Measurements from ENCODE around the gene JAZF1. TPM values are rescaled to one million over a fixed set of nuclear protein-coding genes. Genes with fewer than 3 reads are reported as not detected.

JAZF1 gene
- total and polyA plus RNA-seq, 10 of the 15 experiments (the other 5 are each of a cell fraction or from before 2014, with no cell fraction given) = 0.04 to 0.82 (median 0.15) TPM; not detected in 3

DNA sequence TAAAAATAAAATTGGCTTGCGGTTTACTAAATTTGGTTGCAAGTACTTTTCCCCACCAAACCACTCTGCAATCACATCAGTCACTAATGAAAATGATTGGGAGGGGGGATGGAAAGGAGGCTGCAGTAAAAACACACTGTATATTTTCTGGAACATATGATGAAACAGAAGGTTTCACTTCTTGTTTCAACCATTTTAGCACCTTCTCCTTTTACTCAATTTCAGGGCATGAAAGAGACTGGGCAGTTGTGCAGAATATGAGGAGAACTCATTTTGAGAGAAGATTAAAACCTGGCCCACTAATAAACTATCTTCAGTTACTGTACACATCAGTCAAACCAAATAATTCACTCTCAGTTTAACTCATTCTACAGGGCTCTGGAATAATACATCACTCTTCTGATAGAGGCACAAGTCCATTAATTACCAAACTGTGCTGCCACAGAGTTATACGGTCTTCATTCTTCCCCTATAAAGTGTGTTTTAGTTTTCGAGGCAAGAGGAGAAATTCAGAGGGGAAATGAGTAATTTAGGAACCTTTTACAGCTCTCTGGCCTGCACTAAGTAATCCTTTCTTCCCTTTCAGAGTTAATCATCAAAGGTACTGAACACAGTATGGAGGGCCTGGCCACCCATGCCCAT lies 25.5 kb downstream of the JAZF1 start:
- ChIA-PET RAD21 (ENCODE audit: unreplicated experiment) (no interaction called here), POLR2A (interaction anchor here (0.6 kb wide), 1 partner anchor 8 kb away, joined by 3 read pairs; no protein-coding TSS in a partner anchor), SMC1A (ENCODE audit: uncharacterized antibody, unreplicated experiment) (no interaction called here), CTCF (no interaction called here)
- ATAC-seq (peak; percentile 88), DNase-seq (ENCODE audit: low read depth, low spot score) (peak; percentile 78), FAIRE-seq (peak; percentile 90)
- peaks cover 0 to 2% of the 10 kb centered on the region in 2 experiments; a peak in 1 of 4 replicates for H3K27me3 ChIP-seq (replicated peaks in 1 of 2; ENCODE audit: control insufficient read depth in 2 of 2, insufficient read depth in 2 of 2, low read length in 1 of 2)
- no peak overlapping the region for H3K27ac ChIP-seq (ENCODE audit: control insufficient read depth, insufficient read depth)
- WGBS (ENCODE audit: insufficient coverage, insufficient replicate concordance, low lambda C conversion rate, missing lambda C conversion rate) = 0% methylated on average over 3 of the region's 3 CpGs
- H3K36me3 ChIP-seq (ENCODE audit: control insufficient read depth in 2 of 2, insufficient read depth in 2 of 2, low read length in 1 of 2) = no peaks in the 10 kb centered on the region
- in situ Hi-C loops (cut with MboI) (no loop called here), intact Hi-C loops (cut with micrococcal nuclease; ENCODE audit: unreplicated experiment) (no loop called here)
- no peak overlapping the region for H3K4me3 ChIP-seq
- no peaks in the 10 kb centered on the region for H3K79me2 ChIP-seq (ENCODE audit: control insufficient read depth, insufficient read depth, low read length)
- H3K4me1 ChIP-seq (ENCODE audit: control insufficient read depth, insufficient read depth, low read length) = peaks cover 22% of the 10 kb centered on the region
- no peak overlapping the region for H3K4me2 ChIP-seq (ENCODE audit: control insufficient read depth, insufficient read depth)
- BruUV-seq (replicated peaks) = no TSS peak
- H4K20me1 ChIP-seq (ENCODE audit: control insufficient read depth, insufficient read depth) = no peaks in the 10 kb centered on the region
- H3K9ac ChIP-seq (ENCODE audit: control insufficient read depth, insufficient read depth, low read length) = no peak overlapping the region
- no peak overlapping the region for H2AFZ ChIP-seq (ENCODE audit: control insufficient read depth, low read depth, low read length)
- H3K9me3 ChIP-seq (replicated peaks; ENCODE audit: control insufficient read depth, insufficient read depth, low read length) = no peaks in the 10 kb centered on the region; the same call in 2 of the 3 replicates
- TF ChIP-seq, protein P1, sequence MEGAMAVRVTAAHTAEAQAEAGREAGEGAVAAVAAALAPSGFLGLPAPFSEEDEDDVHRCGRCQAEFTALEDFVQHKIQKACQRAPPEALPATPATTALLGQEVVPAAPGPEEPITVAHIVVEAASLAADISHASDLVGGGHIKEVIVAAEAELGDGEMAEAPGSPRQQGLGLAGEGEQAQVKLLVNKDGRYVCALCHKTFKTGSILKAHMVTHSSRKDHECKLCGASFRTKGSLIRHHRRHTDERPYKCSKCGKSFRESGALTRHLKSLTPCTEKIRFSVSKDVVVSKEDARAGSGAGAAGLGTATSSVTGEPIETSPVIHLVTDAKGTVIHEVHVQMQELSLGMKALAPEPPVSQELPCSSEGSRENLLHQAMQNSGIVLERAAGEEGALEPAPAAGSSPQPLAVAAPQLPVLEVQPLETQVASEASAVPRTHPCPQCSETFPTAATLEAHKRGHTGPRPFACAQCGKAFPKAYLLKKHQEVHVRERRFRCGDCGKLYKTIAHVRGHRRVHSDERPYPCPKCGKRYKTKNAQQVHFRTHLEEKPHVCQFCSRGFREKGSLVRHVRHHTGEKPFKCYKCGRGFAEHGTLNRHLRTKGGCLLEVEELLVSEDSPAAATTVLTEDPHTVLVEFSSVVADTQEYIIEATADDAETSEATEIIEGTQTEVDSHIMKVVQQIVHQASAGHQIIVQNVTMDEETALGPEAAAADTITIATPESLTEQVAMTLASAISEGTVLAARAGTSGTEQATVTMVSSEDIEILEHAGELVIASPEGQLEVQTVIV (IDR thresholded peaks at IDR 0.05; ENCODE audit: borderline replicate concordance, partially characterized antibody) = no peak
- TF ChIP-seq RFX5 (IDR thresholded peaks at IDR 0.05; ENCODE audit: low read depth, low read length) (no peak), ZNF217 (IDR thresholded peaks at IDR 0.05) (peak; percentile 98; the same call in 1 of the 2 replicates), ZNF622 (IDR thresholded peaks at IDR 0.05) (no peak), ASH2L (IDR thresholded peaks at IDR 0.05; ENCODE audit: borderline replicate concordance, low read depth) (no peak), CHD1 (IDR thresholded peaks at IDR 0.05; ENCODE audit: low read depth, low read length) (no peak), RCOR1 (conservative IDR thresholded peaks at IDR 0.05; ENCODE audit: low read depth, low read length) (no peak), STAT1 (conservative IDR thresholded peaks at IDR 0.05) (no peak), TCF7 (IDR thresholded peaks at IDR 0.05; ENCODE audit: borderline replicate concordance) (peak; percentile 99), CREM (IDR thresholded peaks at IDR 0.05; ENCODE audit: low read depth) (peak; percentile 80), FOS (IDR thresholded peaks at IDR 0.05; ENCODE audit: borderline replicate concordance, extremely low read depth, insufficient read length) (no peak), NFYB (IDR thresholded peaks at IDR 0.05; ENCODE audit: insufficient read depth, low read depth, low read length) (no peak), YY1 (IDR thresholded peaks at IDR 0.05; ENCODE audit: low read depth, low read length) (no peak)
- TF ChIP-seq, protein P2, sequence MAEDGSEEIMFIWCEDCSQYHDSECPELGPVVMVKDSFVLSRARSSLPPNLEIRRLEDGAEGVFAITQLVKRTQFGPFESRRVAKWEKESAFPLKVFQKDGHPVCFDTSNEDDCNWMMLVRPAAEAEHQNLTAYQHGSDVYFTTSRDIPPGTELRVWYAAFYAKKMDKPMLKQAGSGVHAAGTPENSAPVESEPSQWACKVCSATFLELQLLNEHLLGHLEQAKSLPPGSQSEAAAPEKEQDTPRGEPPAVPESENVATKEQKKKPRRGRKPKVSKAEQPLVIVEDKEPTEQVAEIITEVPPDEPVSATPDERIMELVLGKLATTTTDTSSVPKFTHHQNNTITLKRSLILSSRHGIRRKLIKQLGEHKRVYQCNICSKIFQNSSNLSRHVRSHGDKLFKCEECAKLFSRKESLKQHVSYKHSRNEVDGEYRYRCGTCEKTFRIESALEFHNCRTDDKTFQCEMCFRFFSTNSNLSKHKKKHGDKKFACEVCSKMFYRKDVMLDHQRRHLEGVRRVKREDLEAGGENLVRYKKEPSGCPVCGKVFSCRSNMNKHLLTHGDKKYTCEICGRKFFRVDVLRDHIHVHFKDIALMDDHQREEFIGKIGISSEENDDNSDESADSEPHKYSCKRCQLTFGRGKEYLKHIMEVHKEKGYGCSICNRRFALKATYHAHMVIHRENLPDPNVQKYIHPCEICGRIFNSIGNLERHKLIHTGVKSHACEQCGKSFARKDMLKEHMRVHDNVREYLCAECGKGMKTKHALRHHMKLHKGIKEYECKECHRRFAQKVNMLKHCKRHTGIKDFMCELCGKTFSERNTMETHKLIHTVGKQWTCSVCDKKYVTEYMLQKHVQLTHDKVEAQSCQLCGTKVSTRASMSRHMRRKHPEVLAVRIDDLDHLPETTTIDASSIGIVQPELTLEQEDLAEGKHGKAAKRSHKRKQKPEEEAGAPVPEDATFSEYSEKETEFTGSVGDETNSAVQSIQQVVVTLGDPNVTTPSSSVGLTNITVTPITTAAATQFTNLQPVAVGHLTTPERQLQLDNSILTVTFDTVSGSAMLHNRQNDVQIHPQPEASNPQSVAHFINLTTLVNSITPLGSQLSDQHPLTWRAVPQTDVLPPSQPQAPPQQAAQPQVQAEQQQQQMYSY (CRISPR knock-in tag; IDR thresholded peaks at IDR 0.05) = no peak
- TF ChIP-seq, protein P3, sequence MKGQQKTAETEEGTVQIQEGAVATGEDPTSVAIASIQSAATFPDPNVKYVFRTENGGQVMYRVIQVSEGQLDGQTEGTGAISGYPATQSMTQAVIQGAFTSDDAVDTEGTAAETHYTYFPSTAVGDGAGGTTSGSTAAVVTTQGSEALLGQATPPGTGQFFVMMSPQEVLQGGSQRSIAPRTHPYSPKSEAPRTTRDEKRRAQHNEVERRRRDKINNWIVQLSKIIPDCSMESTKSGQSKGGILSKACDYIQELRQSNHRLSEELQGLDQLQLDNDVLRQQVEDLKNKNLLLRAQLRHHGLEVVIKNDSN (IDR thresholded peaks at IDR 0.05; ENCODE audit: borderline replicate concordance, extremely low read length, insufficient read depth, low read depth, low read length) = no peak
- TF ChIP-seq, protein P4, sequence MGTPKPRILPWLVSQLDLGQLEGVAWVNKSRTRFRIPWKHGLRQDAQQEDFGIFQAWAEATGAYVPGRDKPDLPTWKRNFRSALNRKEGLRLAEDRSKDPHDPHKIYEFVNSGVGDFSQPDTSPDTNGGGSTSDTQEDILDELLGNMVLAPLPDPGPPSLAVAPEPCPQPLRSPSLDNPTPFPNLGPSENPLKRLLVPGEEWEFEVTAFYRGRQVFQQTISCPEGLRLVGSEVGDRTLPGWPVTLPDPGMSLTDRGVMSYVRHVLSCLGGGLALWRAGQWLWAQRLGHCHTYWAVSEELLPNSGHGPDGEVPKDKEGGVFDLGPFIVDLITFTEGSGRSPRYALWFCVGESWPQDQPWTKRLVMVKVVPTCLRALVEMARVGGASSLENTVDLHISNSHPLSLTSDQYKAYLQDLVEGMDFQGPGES (IDR thresholded peaks at IDR 0.05) = no peak
